Neural cell (in vitro differentiated cells): ENCODE results near the gene PPP1R12A. TPM values are rescaled to one million over a fixed set of nuclear protein-coding genes. Genes with fewer than 3 reads are reported as not detected.

Experiments
- H2AFZ ChIP-seq: fragments of 200-600, 300-800 bp; sonication (generic), shearing (Covaris generic); 2 replicates; pipeline ENCODE4 v1.6.0; 2014; ENCODE audit warnings: low read depth, mild to moderate bottlenecking, antibody characterized with exemption, low read length, moderate library complexity
- H3F3A ChIP-seq: fragments of 200-600 bp; shearing (Covaris generic); 2 replicates; pipeline ENCODE4 v1.6.1; 2016; ENCODE audit warnings: mild to moderate bottlenecking, moderate library complexity, mixed read lengths, antibody characterized with exemption, low read length; ENCODE audit not compliant: insufficient read depth, poor library complexity, severe bottlenecking
- H3K27ac ChIP-seq: fragments of 200-600, 300-800 bp; sonication (generic), shearing (Covaris generic); 2 replicates; pipeline ENCODE4 v1.5.1; 2014; ENCODE audit warnings: mild to moderate bottlenecking, low read length, moderate library complexity
- H3K27me3 ChIP-seq: fragments of 300-800, 200-600 bp; sonication (generic), shearing (Covaris generic); 2 replicates; pipeline ENCODE4 v1.6.0; 2014; ENCODE audit warnings: mild to moderate bottlenecking, low read depth, low read length, moderate library complexity; ENCODE audit not compliant: insufficient read depth
- H3K36me3 ChIP-seq: fragments of 300-800, 200-600 bp; sonication (generic), shearing (Covaris generic); 2 replicates; pipeline ENCODE4 v1.5.1; 2014; ENCODE audit warnings: mild to moderate bottlenecking, antibody characterized with exemption, low read length, moderate library complexity; ENCODE audit not compliant: insufficient read depth
- H3K4me2 ChIP-seq: fragments of 300-800, 200-600 bp; sonication (generic), shearing (Covaris generic); 2 replicates; pipeline ENCODE4 v1.6.0; 2014; ENCODE audit warnings: mild to moderate bottlenecking, low read length
- H3K4me3 ChIP-seq: fragments of 300-800, 200-600 bp; sonication (generic), shearing (Covaris generic); 2 replicates; pipeline ENCODE4 v1.5.1; 2014; ENCODE audit warnings: mild to moderate bottlenecking, low read length, moderate library complexity
- H3K79me2 ChIP-seq: fragments of 200-600 bp; shearing (Covaris generic); replicated peaks from 2 replicates; pipeline ENCODE4 v1.6.0; 2014; ENCODE audit warnings: mild to moderate bottlenecking, low read length, moderate library complexity; ENCODE audit not compliant: insufficient read depth
- H3K9ac ChIP-seq: fragments of 300-800, 200-600 bp; sonication (generic), shearing (Covaris generic); 2 replicates; pipeline ENCODE4 v1.6.1; 2016; ENCODE audit warnings: mild to moderate bottlenecking, low read length, mixed read lengths
- H3K9me2 ChIP-seq: fragments of 200-600 bp; shearing (Covaris generic); 2 replicates; pipeline ENCODE4 v1.6.1; 2016; ENCODE audit warnings: mild to moderate bottlenecking, low read length, mixed read lengths; ENCODE audit not compliant: insufficient read depth
- H3K9me3 ChIP-seq: fragments of 200-600, 300-800 bp; sonication (generic), shearing (Covaris generic); 2 replicates; pipeline ENCODE4 v1.6.1; 2016; ENCODE audit warnings: mild to moderate bottlenecking, mixed run types, low read length, moderate library complexity, mixed read lengths
- H4K20me1 ChIP-seq: fragments of 200-600 bp; shearing (Covaris generic); 2 replicates; pipeline ENCODE4 v1.6.1; 2016; ENCODE audit warnings: mild to moderate bottlenecking, mixed run types; ENCODE audit not compliant: insufficient read depth
- EP300 ChIP-seq: fragments of 450-650 bp; conservative IDR thresholded peaks from 2 replicates; pipeline ENCODE4 v1.6.1; 2014; ENCODE audit warnings: antibody characterized with exemption, mild to moderate bottlenecking, moderate library complexity; ENCODE audit not compliant: poor library complexity, severe bottlenecking
- EZH2 ChIP-seq: fragments of 200-600, 300-800 bp; shearing (Covaris generic), sonication (generic); IDR thresholded peaks from 2 replicates; pipeline ENCODE4 v1.6.1; 2014; ENCODE audit warnings: antibody characterized with exemption, low read length, borderline replicate concordance, mild to moderate bottlenecking; ENCODE audit not compliant: insufficient read depth, poor library complexity, severe bottlenecking
- MXI1 ChIP-seq: fragments of 450-650 bp; conservative IDR thresholded peaks from 2 replicates; pipeline ENCODE4 v1.6.1; 2014; ENCODE audit warnings: antibody characterized with exemption, mild to moderate bottlenecking; ENCODE audit not compliant: poor library complexity, severe bottlenecking
- POLR2AphosphoS5 ChIP-seq: IDR thresholded peaks from 2 replicates; pipeline ENCODE4 v1.6.1; 2012
- RAD21 ChIP-seq: fragments of 450-650 bp; conservative IDR thresholded peaks from 2 replicates; pipeline ENCODE4 v1.6.1; 2014; ENCODE audit warnings: antibody characterized with exemption, mild to moderate bottlenecking, moderate library complexity
- SMC3 ChIP-seq: fragments of 450-650 bp; conservative IDR thresholded peaks from 2 replicates; pipeline ENCODE4 v1.6.1; 2014; ENCODE audit warnings: antibody characterized with exemption, mild to moderate bottlenecking, moderate library complexity; ENCODE audit not compliant: poor library complexity
- TAF1 ChIP-seq: IDR thresholded peaks from 2 replicates; pipeline ENCODE4 v1.6.1; 2012; ENCODE audit warnings: low read depth
- polyA plus RNA-seq: library from polyadenylated mRNA; depleted of rRNA; stranded (reverse); fragments of >200 nt; gene quantifications from 2 replicates; pipeline ENCODE4 v1.2.3, GENCODE V29; 2014
- TF ChIP-seq, protein P1 (sequence below): IDR thresholded peaks from 2 replicates; pipeline ENCODE4 v1.6.1; 2012; ENCODE audit warnings: borderline replicate concordance
- TF ChIP-seq, protein P2 (sequence below): fragments of 450-650 bp; IDR thresholded peaks from 2 replicates; pipeline ENCODE4 v1.5.1; 2014; ENCODE audit warnings: antibody characterized with exemption, mild to moderate bottlenecking, moderate library complexity; ENCODE audit not compliant: poor library complexity, severe bottlenecking

The PPP1R12A gene
- polyA plus RNA-seq, 1 donor from 2014 or later, result 68.2 TPM

DNA sequence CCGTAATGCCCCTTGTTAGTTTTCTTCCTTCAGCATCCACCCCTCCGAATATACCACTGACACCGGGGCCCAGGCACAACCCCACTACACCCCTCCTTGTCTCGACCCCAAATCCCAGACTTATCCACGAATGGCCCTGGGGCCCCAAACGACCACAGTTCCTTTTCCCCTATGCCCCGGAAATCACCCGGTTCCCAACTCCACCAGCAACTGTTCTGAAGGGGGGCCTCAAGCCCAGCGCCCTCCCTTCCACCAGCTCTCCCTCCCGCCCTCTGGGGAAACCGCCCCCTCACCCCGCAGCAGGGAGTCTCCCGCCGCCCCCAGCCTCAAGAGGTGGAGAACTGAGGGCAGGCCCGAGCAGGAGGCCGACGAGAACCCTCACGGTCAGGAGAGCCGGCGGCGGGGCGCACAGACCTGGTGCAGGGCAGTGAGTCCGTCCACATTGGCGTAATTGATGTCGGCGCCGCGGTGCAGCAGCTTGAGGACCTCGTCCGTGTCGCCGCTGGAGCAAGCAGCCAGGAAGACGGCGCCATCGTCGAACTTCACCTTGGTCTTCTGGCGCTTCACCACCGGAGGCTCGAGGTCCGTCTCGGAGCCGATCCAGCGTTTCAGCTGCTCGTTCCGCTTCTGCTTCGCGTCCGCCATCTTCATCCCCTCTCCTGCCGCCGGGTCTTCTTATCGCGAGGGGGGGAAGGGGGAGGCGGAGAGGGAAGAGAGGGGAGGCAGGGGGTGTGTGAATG, 446 bp downstream of the PPP1R12A start:
- peak overlapping the region; percentile 85 for H3K4me2 ChIP-seq
- TF ChIP-seq, protein P1, sequence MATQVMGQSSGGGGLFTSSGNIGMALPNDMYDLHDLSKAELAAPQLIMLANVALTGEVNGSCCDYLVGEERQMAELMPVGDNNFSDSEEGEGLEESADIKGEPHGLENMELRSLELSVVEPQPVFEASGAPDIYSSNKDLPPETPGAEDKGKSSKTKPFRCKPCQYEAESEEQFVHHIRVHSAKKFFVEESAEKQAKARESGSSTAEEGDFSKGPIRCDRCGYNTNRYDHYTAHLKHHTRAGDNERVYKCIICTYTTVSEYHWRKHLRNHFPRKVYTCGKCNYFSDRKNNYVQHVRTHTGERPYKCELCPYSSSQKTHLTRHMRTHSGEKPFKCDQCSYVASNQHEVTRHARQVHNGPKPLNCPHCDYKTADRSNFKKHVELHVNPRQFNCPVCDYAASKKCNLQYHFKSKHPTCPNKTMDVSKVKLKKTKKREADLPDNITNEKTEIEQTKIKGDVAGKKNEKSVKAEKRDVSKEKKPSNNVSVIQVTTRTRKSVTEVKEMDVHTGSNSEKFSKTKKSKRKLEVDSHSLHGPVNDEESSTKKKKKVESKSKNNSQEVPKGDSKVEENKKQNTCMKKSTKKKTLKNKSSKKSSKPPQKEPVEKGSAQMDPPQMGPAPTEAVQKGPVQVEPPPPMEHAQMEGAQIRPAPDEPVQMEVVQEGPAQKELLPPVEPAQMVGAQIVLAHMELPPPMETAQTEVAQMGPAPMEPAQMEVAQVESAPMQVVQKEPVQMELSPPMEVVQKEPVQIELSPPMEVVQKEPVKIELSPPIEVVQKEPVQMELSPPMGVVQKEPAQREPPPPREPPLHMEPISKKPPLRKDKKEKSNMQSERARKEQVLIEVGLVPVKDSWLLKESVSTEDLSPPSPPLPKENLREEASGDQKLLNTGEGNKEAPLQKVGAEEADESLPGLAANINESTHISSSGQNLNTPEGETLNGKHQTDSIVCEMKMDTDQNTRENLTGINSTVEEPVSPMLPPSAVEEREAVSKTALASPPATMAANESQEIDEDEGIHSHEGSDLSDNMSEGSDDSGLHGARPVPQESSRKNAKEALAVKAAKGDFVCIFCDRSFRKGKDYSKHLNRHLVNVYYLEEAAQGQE, result peak; percentile 71
- TF ChIP-seq, protein P2, sequence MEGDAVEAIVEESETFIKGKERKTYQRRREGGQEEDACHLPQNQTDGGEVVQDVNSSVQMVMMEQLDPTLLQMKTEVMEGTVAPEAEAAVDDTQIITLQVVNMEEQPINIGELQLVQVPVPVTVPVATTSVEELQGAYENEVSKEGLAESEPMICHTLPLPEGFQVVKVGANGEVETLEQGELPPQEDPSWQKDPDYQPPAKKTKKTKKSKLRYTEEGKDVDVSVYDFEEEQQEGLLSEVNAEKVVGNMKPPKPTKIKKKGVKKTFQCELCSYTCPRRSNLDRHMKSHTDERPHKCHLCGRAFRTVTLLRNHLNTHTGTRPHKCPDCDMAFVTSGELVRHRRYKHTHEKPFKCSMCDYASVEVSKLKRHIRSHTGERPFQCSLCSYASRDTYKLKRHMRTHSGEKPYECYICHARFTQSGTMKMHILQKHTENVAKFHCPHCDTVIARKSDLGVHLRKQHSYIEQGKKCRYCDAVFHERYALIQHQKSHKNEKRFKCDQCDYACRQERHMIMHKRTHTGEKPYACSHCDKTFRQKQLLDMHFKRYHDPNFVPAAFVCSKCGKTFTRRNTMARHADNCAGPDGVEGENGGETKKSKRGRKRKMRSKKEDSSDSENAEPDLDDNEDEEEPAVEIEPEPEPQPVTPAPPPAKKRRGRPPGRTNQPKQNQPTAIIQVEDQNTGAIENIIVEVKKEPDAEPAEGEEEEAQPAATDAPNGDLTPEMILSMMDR, result no peak
- TF ChIP-seq EP300 (no peak), SMC3 (no peak), MXI1 (no peak), POLR2AphosphoS5 (no peak), RAD21 (no peak), TAF1 (peak; percentile 94), EZH2 (no peak)
- H3K4me3 ChIP-seq, result peak overlapping the region; percentile 79
- no peaks in the 10 kb centered on the region for H3K36me3 ChIP-seq
- H3K27ac ChIP-seq, result peak overlapping the region; percentile 95
- H3K79me2 ChIP-seq, result peaks cover 59% of the 10 kb centered on the region
- H3K9ac ChIP-seq, result peak overlapping the region; percentile 92
- no peaks in the 10 kb centered on the region for H3F3A ChIP-seq
- H3K27me3 ChIP-seq, result no peaks in the 10 kb centered on the region
- H3K9me2 ChIP-seq, result no peaks in the 10 kb centered on the region
- H3K9me3 ChIP-seq, result no peaks in the 10 kb centered on the region
- no peaks in the 10 kb centered on the region for H4K20me1 ChIP-seq
- H2AFZ ChIP-seq, result peak overlapping the region; percentile 59

DNA sequence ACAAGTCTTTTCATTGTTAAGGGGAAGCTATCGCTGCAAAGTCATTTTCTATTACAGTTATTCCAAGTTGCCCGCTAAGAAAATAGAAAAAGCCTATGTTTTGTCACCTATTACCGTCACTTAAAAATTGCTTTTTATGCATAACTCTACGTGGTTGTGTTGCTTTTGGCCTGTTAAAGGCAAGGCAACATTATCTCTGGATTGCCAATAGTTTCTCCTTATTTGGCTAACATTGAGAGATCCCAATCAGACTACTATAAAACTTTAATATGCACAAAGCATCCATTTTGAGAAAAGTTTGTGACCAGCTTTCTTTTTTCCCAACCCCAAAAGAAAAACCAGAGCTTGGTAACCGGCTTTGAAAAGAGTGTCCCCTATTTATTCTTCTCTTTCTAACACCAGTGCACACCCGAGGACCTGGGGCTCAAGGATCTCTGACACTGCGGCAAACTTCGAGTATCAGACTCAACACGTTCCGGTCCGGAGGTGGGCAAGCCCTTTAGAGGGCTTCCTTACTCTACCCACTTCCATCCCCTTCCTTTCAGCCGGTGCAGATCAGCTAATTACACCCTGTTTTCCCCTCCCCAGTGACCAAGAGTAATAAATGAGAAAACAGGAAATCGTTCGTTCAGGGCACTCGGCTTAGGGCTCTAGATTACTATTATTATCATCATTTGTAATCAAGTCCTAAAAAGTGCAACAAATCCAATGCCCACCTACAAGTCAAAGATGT, 1.2 kb downstream of the PPP1R12A start:
- peaks cover 66% of the 10 kb centered on the region for H3K79me2 ChIP-seq
- no peaks in the 10 kb centered on the region for H3K36me3 ChIP-seq
- no peaks in the 10 kb centered on the region for H3K9me2 ChIP-seq
- H3F3A ChIP-seq, result no peaks in the 10 kb centered on the region
- no peaks in the 10 kb centered on the region for H3K9me3 ChIP-seq
- TF ChIP-seq MXI1, result no peak
- TF ChIP-seq, protein P2, result no peak
- H3K4me3 ChIP-seq, result peak overlapping the region; percentile 79
- H4K20me1 ChIP-seq, result no peaks in the 10 kb centered on the region
- H3K9ac ChIP-seq, result peak overlapping the region; percentile 92
- H2AFZ ChIP-seq, result peak overlapping the region; percentile 59
- peak overlapping the region; percentile 95 for H3K27ac ChIP-seq
- no peaks in the 10 kb centered on the region for H3K27me3 ChIP-seq
- H3K4me2 ChIP-seq, result peak overlapping the region; percentile 85
